ENCODE results near the gene OR12D3.

OR12D3 gene

GRCh38 chr6:29375191-29375590 is at the start of gene OR12D3:
OR12D3 (minus strand) TSS chr6:29375291; CDS start chr6:29375287, 4 bp downstream.
- TF ChIP-seq GATA3 (IDR thresholded peaks at IDR 0.05; ENCODE audit: low read depth, low read length) = no peak
- no peak for TF ChIP-seq GATA2 (IDR thresholded peaks at IDR 0.05; ENCODE audit: low read depth, low read length)

- no peak for TF ChIP-seq GATA3 (IDR thresholded peaks at IDR 0.05; ENCODE audit: low read depth, low read length)
- no peak for TF ChIP-seq GATA2 (IDR thresholded peaks at IDR 0.05; ENCODE audit: low read depth, low read length)
Observed at GRCh38 chr6:29424575-29424974, 49.5 kb upstream of the OR12D3 start.

- TF ChIP-seq GATA2 (IDR thresholded peaks at IDR 0.05; ENCODE audit: low read depth, low read length) (no peak), GATA3 (IDR thresholded peaks at IDR 0.05; ENCODE audit: low read depth, low read length) (no peak)
Observed at GRCh38 chr6:29424168-29424567, 49.1 kb upstream of the OR12D3 start.

GRCh38 chr6:29419516-29419915 is 44.4 kb upstream of the OR12D3 start:
- no peak for TF ChIP-seq GATA3 (IDR thresholded peaks at IDR 0.05; ENCODE audit: low read depth, low read length)

- no peak for TF ChIP-seq GATA2 (IDR thresholded peaks at IDR 0.05; ENCODE audit: low read depth, low read length)
- TF ChIP-seq GATA3 (IDR thresholded peaks at IDR 0.05; ENCODE audit: low read depth, low read length) = no peak
Observed at GRCh38 chr6:29414588-29414987, 39.5 kb upstream of the OR12D3 start, which contains the start of gene OR12D1. OR12D1 (plus strand) TSS chr6:29414928.

- TF ChIP-seq GATA2 (IDR thresholded peaks at IDR 0.05; ENCODE audit: low read depth, low read length) = no peak
- no peak for TF ChIP-seq GATA3 (IDR thresholded peaks at IDR 0.05; ENCODE audit: low read depth, low read length)
Observed at GRCh38 chr6:29403801-29404200, 28.7 kb upstream of the OR12D3 start.

- TF ChIP-seq GATA3 (IDR thresholded peaks at IDR 0.05; ENCODE audit: low read depth, low read length) = no peak
- no peak for TF ChIP-seq GATA2 (IDR thresholded peaks at IDR 0.05; ENCODE audit: low read depth, low read length)
Observed at GRCh38 chr6:29399525-29399924, 24.4 kb upstream of the OR12D3 start.

GRCh38 chr6:29395331-29395730 is 20.2 kb upstream of the OR12D3 start, which contains the start of gene OR12D2:
OR12D2 (plus strand) TSS chr6:29395631; CDS start chr6:29396700, 1,069 bp downstream.
- TF ChIP-seq GATA3 (IDR thresholded peaks at IDR 0.05; ENCODE audit: low read depth, low read length) (no peak), GATA2 (IDR thresholded peaks at IDR 0.05; ENCODE audit: low read depth, low read length) (no peak)

- TF ChIP-seq GATA3 (IDR thresholded peaks at IDR 0.05; ENCODE audit: low read depth, low read length) (no peak), GATA2 (IDR thresholded peaks at IDR 0.05; ENCODE audit: low read depth, low read length) (no peak)
Observed at GRCh38 chr6:29388533-29388932, 13.4 kb upstream of the OR12D3 start.

GRCh38 chr6:29376003-29376402 is 912 bp upstream of the OR12D3 start:
- TF ChIP-seq GATA3 (IDR thresholded peaks at IDR 0.05; ENCODE audit: low read depth, low read length) = no peak
- TF ChIP-seq GATA2 (IDR thresholded peaks at IDR 0.05; ENCODE audit: low read depth, low read length) = no peak

- TF ChIP-seq GATA3 (IDR thresholded peaks at IDR 0.05; ENCODE audit: low read depth, low read length) (no peak), GATA2 (IDR thresholded peaks at IDR 0.05; ENCODE audit: low read depth, low read length) (no peak)
Observed at GRCh38 chr6:29368765-29369164, 6.3 kb downstream of the OR12D3 start, which contains the start of gene OR5V1. OR5V1 (minus strand) TSS chr6:29368865; CDS start chr6:29356195, 12,670 bp downstream.

GRCh38 chr6:29355603-29356002 is 19.5 kb downstream of the OR12D3 start:
- TF ChIP-seq GATA3 (IDR thresholded peaks at IDR 0.05; ENCODE audit: low read depth, low read length) = no peak
- no peak for TF ChIP-seq GATA2 (IDR thresholded peaks at IDR 0.05; ENCODE audit: low read depth, low read length)

GRCh38 chr6:29354980-29355379 is 20.1 kb downstream of the OR12D3 start:
- no peak for TF ChIP-seq GATA2 (IDR thresholded peaks at IDR 0.05; ENCODE audit: low read depth, low read length)
- TF ChIP-seq GATA3 (IDR thresholded peaks at IDR 0.05; ENCODE audit: low read depth, low read length) = no peak

- no peak for TF ChIP-seq GATA3 (IDR thresholded peaks at IDR 0.05; ENCODE audit: low read depth, low read length)
- TF ChIP-seq GATA2 (IDR thresholded peaks at IDR 0.05; ENCODE audit: low read depth, low read length) = no peak
Observed at GRCh38 chr6:29345380-29345779, 29.7 kb downstream of the OR12D3 start.

- TF ChIP-seq GATA2 (IDR thresholded peaks at IDR 0.05; ENCODE audit: low read depth, low read length) = no peak
Observed at GRCh38 chr6:29336269-29336668, 38.8 kb downstream of the OR12D3 start.

- TF ChIP-seq GATA3 (IDR thresholded peaks at IDR 0.05; ENCODE audit: low read depth, low read length) (no peak), GATA2 (IDR thresholded peaks at IDR 0.05; ENCODE audit: low read depth, low read length) (no peak)
Observed at GRCh38 chr6:29332676-29333075, 42.4 kb downstream of the OR12D3 start.
